ENCODE data around the gene SPEN. TPM values are rescaled to one million over a fixed set of nuclear protein-coding genes. Genes with fewer than 3 reads are reported as not detected.

The SPEN gene
- total and polyA plus RNA-seq, 2 of the 13 experiments (the other 11 are each of a cell fraction or from before 2014, with no cell fraction given), result 4.8 to 14.0 TPM

DNA sequence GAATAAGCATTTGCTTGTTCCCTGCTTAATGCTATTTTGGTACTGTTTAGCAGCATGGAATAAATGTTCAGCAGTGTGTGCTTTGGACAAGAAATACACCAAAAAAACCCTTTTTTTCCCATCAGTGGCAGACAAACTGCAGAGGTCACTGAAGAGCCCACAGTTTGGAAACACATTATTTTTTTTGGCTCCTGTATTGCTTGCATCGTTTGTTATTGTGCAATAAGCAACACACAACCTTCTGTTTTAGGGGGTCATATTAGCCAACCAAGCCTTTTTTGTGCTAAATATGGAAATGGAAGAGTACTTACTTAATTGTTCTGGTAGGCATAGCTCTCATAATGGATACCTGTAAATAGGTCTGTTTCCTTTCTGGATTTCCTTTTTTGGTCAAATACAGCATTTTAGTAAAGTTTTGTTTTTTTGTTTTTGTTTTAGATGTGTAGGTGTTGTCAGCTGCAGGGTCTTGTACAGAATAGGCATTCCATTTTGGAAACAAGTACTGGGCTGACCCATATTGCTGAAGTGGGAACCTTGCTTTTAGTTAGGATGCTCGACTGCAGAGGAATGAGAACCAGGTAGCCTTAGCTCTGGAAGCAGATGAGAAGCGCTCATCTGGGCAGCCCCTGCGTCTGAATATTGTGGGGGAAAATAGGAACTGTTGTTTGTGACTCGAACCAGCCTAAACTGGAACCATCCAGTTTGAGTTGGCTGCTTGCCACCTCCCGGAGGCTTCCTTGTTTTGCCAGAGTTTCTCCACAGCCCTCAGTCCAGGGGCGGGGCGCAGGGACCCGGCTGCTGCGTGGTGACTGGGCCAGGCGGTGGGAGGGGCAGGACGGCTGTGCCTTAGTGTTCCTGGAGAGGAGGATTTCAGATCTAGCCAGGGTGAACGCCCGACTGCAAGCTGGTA lies 38.4 kb downstream of the SPEN start (continued):
- TF ChIP-seq POGZ (CRISPR knock-in tag; IDR thresholded peaks at IDR 0.05) (peak; percentile 25; the same call in 1 of the 2 replicates), BRD4 (CRISPR knock-in tag; IDR thresholded peaks at IDR 0.05) (no peak), ZNF746 (CRISPR knock-in tag; IDR thresholded peaks at IDR 0.05) (no peak), ZIK1 (CRISPR knock-in tag; IDR thresholded peaks at IDR 0.05; ENCODE audit: borderline replicate concordance, low read depth) (no peak), FLYWCH1 (CRISPR knock-in tag; IDR thresholded peaks at IDR 0.05) (no peak), HNRNPL (IDR thresholded peaks at IDR 0.05; ENCODE audit: low read depth, low read length) (no peak), HDAC1 (CRISPR knock-in tag; IDR thresholded peaks at IDR 0.05) (0 out of 2 replicates have a peak, but pooled peaks have one; percentile 36), FOXJ3 (CRISPR knock-in tag; IDR thresholded peaks at IDR 0.05; ENCODE audit: borderline replicate concordance) (peak; percentile 63; the same call in 1 of the 2 replicates), ZFP36L1 (CRISPR knock-in tag; IDR thresholded peaks at IDR 0.05) (no peak), ATM (IDR thresholded peaks at IDR 0.05; ENCODE audit: borderline replicate concordance) (no peak), NKX3-1 (CRISPR knock-in tag; IDR thresholded peaks at IDR 0.05) (no peak), GATA4 (IDR thresholded peaks at IDR 0.05; ENCODE audit: borderline replicate concordance, low read depth) (no peak)
- TF ChIP-seq, protein P1, sequence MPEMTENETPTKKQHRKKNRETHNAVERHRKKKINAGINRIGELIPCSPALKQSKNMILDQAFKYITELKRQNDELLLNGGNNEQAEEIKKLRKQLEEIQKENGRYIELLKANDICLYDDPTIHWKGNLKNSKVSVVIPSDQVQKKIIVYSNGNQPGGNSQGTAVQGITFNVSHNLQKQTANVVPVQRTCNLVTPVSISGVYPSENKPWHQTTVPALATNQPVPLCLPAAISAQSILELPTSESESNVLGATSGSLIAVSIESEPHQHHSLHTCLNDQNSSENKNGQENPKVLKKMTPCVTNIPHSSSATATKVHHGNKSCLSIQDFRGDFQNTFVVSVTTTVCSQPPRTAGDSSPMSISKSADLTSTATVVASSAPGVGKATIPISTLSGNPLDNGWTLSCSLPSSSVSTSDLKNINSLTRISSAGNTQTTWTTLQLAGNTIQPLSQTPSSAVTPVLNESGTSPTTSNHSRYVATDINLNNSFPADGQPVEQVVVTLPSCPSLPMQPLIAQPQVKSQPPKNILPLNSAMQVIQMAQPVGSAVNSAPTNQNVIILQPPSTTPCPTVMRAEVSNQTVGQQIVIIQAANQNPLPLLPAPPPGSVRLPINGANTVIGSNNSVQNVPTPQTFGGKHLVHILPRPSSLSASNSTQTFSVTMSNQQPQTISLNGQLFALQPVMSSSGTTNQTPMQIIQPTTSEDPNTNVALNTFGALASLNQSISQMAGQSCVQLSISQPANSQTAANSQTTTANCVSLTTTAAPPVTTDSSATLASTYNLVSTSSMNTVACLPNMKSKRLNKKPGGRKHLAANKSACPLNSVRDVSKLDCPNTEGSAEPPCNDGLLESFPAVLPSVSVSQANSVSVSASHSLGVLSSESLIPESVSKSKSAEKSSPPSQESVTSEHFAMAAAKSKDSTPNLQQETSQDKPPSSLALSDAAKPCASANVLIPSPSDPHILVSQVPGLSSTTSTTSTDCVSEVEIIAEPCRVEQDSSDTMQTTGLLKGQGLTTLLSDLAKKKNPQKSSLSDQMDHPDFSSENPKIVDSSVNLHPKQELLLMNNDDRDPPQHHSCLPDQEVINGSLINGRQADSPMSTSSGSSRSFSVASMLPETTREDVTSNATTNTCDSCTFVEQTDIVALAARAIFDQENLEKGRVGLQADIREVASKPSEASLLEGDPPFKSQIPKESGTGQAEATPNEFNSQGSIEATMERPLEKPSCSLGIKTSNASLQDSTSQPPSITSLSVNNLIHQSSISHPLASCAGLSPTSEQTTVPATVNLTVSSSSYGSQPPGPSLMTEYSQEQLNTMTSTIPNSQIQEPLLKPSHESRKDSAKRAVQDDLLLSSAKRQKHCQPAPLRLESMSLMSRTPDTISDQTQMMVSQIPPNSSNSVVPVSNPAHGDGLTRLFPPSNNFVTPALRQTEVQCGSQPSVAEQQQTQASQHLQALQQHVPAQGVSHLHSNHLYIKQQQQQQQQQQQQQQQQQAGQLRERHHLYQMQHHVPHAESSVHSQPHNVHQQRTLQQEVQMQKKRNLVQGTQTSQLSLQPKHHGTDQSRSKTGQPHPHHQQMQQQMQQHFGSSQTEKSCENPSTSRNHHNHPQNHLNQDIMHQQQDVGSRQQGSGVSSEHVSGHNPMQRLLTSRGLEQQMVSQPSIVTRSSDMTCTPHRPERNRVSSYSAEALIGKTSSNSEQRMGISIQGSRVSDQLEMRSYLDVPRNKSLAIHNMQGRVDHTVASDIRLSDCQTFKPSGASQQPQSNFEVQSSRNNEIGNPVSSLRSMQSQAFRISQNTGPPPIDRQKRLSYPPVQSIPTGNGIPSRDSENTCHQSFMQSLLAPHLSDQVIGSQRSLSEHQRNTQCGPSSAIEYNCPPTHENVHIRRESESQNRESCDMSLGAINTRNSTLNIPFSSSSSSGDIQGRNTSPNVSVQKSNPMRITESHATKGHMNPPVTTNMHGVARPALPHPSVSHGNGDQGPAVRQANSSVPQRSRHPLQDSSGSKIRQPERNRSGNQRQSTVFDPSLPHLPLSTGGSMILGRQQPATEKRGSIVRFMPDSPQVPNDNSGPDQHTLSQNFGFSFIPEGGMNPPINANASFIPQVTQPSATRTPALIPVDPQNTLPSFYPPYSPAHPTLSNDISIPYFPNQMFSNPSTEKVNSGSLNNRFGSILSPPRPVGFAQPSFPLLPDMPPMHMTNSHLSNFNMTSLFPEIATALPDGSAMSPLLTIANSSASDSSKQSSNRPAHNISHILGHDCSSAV (CRISPR knock-in tag; IDR thresholded peaks at IDR 0.05; ENCODE audit: borderline replicate concordance), result no peak
- TF ChIP-seq, protein P2, sequence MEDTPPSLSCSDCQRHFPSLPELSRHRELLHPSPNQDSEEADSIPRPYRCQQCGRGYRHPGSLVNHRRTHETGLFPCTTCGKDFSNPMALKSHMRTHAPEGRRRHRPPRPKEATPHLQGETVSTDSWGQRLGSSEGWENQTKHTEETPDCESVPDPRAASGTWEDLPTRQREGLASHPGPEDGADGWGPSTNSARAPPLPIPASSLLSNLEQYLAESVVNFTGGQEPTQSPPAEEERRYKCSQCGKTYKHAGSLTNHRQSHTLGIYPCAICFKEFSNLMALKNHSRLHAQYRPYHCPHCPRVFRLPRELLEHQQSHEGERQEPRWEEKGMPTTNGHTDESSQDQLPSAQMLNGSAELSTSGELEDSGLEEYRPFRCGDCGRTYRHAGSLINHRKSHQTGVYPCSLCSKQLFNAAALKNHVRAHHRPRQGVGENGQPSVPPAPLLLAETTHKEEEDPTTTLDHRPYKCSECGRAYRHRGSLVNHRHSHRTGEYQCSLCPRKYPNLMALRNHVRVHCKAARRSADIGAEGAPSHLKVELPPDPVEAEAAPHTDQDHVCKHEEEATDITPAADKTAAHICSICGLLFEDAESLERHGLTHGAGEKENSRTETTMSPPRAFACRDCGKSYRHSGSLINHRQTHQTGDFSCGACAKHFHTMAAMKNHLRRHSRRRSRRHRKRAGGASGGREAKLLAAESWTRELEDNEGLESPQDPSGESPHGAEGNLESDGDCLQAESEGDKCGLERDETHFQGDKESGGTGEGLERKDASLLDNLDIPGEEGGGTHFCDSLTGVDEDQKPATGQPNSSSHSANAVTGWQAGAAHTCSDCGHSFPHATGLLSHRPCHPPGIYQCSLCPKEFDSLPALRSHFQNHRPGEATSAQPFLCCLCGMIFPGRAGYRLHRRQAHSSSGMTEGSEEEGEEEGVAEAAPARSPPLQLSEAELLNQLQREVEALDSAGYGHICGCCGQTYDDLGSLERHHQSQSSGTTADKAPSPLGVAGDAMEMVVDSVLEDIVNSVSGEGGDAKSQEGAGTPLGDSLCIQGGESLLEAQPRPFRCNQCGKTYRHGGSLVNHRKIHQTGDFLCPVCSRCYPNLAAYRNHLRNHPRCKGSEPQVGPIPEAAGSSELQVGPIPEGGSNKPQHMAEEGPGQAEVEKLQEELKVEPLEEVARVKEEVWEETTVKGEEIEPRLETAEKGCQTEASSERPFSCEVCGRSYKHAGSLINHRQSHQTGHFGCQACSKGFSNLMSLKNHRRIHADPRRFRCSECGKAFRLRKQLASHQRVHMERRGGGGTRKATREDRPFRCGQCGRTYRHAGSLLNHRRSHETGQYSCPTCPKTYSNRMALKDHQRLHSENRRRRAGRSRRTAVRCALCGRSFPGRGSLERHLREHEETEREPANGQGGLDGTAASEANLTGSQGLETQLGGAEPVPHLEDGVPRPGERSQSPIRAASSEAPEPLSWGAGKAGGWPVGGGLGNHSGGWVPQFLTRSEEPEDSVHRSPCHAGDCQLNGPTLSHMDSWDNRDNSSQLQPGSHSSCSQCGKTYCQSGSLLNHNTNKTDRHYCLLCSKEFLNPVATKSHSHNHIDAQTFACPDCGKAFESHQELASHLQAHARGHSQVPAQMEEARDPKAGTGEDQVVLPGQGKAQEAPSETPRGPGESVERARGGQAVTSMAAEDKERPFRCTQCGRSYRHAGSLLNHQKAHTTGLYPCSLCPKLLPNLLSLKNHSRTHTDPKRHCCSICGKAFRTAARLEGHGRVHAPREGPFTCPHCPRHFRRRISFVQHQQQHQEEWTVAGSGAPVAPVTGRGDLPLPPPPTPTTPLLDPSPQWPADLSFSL (CRISPR knock-in tag; IDR thresholded peaks at IDR 0.05), result no peak
